OCI-LY7 (cell line): ENCODE measurements around the gene ZCCHC10.

ENCODE experiments used
- CTCF ChIP-seq: fragments of 200-600 bp; sonication (generic); conservative IDR thresholded peaks from 2 replicates; pipeline ENCODE4 v1.5.1; 2014; ENCODE audit warnings: mild to moderate bottlenecking, antibody characterized with exemption, low read length, moderate library complexity, mixed read lengths
- EZH2phosphoT487 ChIP-seq: fragments of 200-600 bp; sonication (generic); IDR thresholded peaks from 2 replicates; pipeline ENCODE4 v1.6.1; 2018; ENCODE audit warnings: low read depth, borderline replicate concordance, mild to moderate bottlenecking, mixed run types, antibody characterized with exemption, low read length, moderate library complexity, mixed read lengths

- TF ChIP-seq CTCF: no peak
- TF ChIP-seq EZH2phosphoT487: no peak
Measured at GRCh38 chr5:132981288-132981687, 45.1 kb downstream of the ZCCHC10 start.
